PC-3 (cell line): ENCODE measurements around the gene OBP2A. TPM values are rescaled to one million over a fixed set of nuclear protein-coding genes. Genes with fewer than 3 reads are reported as not detected.

Experiments
- ATAC-seq: fragments of 200-7000 bp; cut with Tn5 transposase; 2 replicates; pipeline ENCODE4 v1.9.1; 2020; ENCODE audit warnings: mild to moderate bottlenecking, moderate library complexity
- BruUV-seq: library from RNA; stranded (reverse); fragments of 400-500 nt; replicated peaks from 2 replicates; lab custom pipeline; 2021; lab: Mats Ljungman, UMichigan
- CTCF ChIA-PET: fragments of 300-600 bp; sonication (Branson Sonifier 250); formaldehyde crosslinking; loops from one replicate; lab custom pipeline; 2022; ENCODE audit warnings: antibody characterized with exemption; lab: Charles Lee
- POLR2A ChIA-PET: fragments of 300-600 bp; sonication (Branson Sonifier 250); formaldehyde crosslinking; loops from one replicate; lab custom pipeline; 2022; ENCODE audit warnings: antibody characterized with exemption; ENCODE audit not compliant: unreplicated experiment; lab: Charles Lee
- DNase-seq: peaks from one replicate; pipeline ENCODE4 v3.0.0-alpha.2; 2015
- H2AFZ ChIP-seq: fragments of 300-600 bp; sonication (generic); 2 replicates; pipeline ENCODE4 v1.6.0; 2016; ENCODE audit warnings: antibody characterized with exemption, low read length
- H3F3A ChIP-seq: fragments of 300-600 bp; sonication (generic); one replicate; pipeline ENCODE4 v1.6.0; 2017; ENCODE audit warnings: antibody characterized with exemption, low read length, control low read depth, mild to moderate bottlenecking; ENCODE audit not compliant: unreplicated experiment
- H3K27ac ChIP-seq: fragments of 300-600 bp; sonication (generic); 2 replicates; pipeline ENCODE4 v1.5.1; 2016; ENCODE audit warnings: mild to moderate bottlenecking, low read length
- H3K27me3 ChIP-seq: fragments of 300-600 bp; sonication (generic); 2 replicates; pipeline ENCODE4 v1.6.1; 2016; ENCODE audit warnings: low read length, mixed read lengths
- H3K36me3 ChIP-seq: fragments of 300-600 bp; sonication (generic); 2 replicates; pipeline ENCODE4 v1.6.1; 2016; ENCODE audit warnings: low read depth, mixed run types, low read length, mixed read lengths
- H3K4me1 ChIP-seq: fragments of 300-600 bp; sonication (generic); 2 replicates; pipeline ENCODE4 v1.5.1; 2016; ENCODE audit warnings: low read length; ENCODE audit not compliant: insufficient read depth
- H3K4me2 ChIP-seq: fragments of 300-600 bp; sonication (generic); 2 replicates; pipeline ENCODE4 v1.6.0; 2016; ENCODE audit warnings: low read length
- H3K4me3 ChIP-seq: fragments of 300-600 bp; sonication (generic); 2 replicates; pipeline ENCODE4 v1.5.1; 2016; ENCODE audit warnings: mild to moderate bottlenecking, low read length, mixed read lengths
- H3K79me2 ChIP-seq: fragments of 300-600 bp; sonication (generic); 2 replicates; pipeline ENCODE4 v1.6.1; 2017; ENCODE audit warnings: low read length, mixed read lengths
- H3K9ac ChIP-seq: fragments of 300-600 bp; sonication (generic); 2 replicates; pipeline ENCODE4 v1.6.0; 2016; ENCODE audit warnings: mild to moderate bottlenecking, low read length
- H3K9me2 ChIP-seq: fragments of 300-600 bp; sonication (generic); replicated peaks from 2 replicates; pipeline ENCODE4 v1.6.1; 2016; ENCODE audit warnings: mixed run types, low read length, mixed read lengths
- H3K9me3 ChIP-seq: fragments of 300-600 bp; sonication (generic); 2 replicates; pipeline ENCODE4 v1.6.1; 2016; ENCODE audit warnings: low read length, mixed read lengths
- H4K20me1 ChIP-seq: fragments of 300-600 bp; sonication (generic); 2 replicates; pipeline ENCODE4 v1.6.1; 2016; ENCODE audit warnings: low read length, mixed read lengths
- EZH2 ChIP-seq: fragments of 300-600 bp; sonication (generic); IDR thresholded peaks from one replicate; pipeline ENCODE4 v1.6.1; 2017; ENCODE audit warnings: antibody characterized with exemption, mild to moderate bottlenecking, low read length; ENCODE audit not compliant: unreplicated experiment
- EZH2phosphoT487 ChIP-seq: fragments of 300-600 bp; sonication (generic); IDR thresholded peaks from 2 replicates; pipeline ENCODE4 v1.6.1; 2018; ENCODE audit warnings: mild to moderate bottlenecking, antibody characterized with exemption, low read length, borderline replicate concordance
- intact Hi-C: fragments of 100-400 bp; cut with micrococcal nuclease; formaldehyde crosslinking; loops from 2 replicates; pipeline ENCODE4 v1.9.0; 2023
- total RNA-seq: library from RNA; depleted of rRNA; stranded (reverse); fragments of >200 nt; gene quantifications from 2 replicates; pipeline ENCODE4 v1.2.3, GENCODE V29; 2014
- TF ChIP-seq, protein P1 (sequence below): fragments of 300-600 bp; sonication (generic); conservative IDR thresholded peaks from 2 replicates; pipeline ENCODE4 v1.5.1; 2017; ENCODE audit warnings: antibody characterized with exemption, low read depth, mild to moderate bottlenecking, low read length

The OBP2A gene
- total RNA-seq, 1 experiment from 2014 or later: not detected

DNA sequence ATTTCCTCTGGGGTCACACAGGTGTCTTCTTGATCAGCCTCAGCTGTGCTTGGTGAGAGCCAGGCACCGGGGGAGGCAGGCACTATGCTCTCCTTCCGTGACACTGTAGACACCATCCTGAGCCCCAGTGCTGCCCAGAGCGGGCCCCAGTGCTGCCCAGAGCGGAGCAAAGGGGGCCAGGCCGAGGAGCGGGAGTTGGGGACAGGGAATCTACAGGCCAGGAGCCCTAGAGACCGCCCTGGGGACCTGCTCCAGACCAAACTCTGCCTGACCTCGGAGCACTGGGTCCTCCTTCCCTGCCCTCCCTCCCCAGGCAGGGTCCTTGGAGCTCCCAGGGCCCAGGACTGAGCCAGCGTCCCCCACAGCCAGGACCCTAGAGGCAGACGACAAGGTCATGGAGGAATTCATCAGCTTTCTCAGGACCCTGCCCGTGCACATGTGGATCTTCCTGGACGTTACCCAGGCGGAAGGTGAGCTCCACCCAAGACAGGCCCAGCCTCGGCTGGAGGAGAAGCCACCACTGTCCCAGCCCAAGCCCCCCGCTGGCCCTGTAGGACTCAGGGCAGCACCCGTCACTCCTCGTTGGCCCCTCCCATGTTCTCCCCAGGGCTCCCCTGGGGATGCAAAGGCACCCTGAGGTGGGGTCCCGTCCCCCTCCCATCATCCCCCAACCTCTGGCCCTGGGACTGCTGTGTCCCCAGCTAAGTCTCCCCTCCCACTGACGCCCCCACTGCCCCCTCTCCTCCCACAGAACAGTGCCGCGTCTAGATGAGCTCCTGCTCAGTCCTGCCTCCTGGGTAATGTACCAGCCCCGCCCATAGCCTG is 45.8 kb downstream of the OBP2A start:
- TF ChIP-seq EZH2phosphoT487: no peak
- TF ChIP-seq, protein P1, sequence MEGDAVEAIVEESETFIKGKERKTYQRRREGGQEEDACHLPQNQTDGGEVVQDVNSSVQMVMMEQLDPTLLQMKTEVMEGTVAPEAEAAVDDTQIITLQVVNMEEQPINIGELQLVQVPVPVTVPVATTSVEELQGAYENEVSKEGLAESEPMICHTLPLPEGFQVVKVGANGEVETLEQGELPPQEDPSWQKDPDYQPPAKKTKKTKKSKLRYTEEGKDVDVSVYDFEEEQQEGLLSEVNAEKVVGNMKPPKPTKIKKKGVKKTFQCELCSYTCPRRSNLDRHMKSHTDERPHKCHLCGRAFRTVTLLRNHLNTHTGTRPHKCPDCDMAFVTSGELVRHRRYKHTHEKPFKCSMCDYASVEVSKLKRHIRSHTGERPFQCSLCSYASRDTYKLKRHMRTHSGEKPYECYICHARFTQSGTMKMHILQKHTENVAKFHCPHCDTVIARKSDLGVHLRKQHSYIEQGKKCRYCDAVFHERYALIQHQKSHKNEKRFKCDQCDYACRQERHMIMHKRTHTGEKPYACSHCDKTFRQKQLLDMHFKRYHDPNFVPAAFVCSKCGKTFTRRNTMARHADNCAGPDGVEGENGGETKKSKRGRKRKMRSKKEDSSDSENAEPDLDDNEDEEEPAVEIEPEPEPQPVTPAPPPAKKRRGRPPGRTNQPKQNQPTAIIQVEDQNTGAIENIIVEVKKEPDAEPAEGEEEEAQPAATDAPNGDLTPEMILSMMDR: no peak
- no peaks in the 10 kb centered on the region for H3K36me3 ChIP-seq
- H3K27me3 ChIP-seq: peaks cover 16% of the 10 kb centered on the region; the same call in 1 of the 2 replicates
- no peaks in the 10 kb centered on the region for H3K9me3 ChIP-seq
- DNase-seq (no peak), ATAC-seq (no peak)
- H3K4me2 ChIP-seq: no peak overlapping the region
- intact Hi-C loops: no loop called here
- H3K79me2 ChIP-seq: no peaks in the 10 kb centered on the region
- no peak overlapping the region for H2AFZ ChIP-seq
- H3F3A ChIP-seq: no peaks in the 10 kb centered on the region
- no peaks in the 10 kb centered on the region for H4K20me1 ChIP-seq
- no peak overlapping the region for H3K9ac ChIP-seq
- H3K9me2 ChIP-seq: no peaks in the 10 kb centered on the region
- no TSS peak for BruUV-seq
- H3K4me1 ChIP-seq: no peaks in the 10 kb centered on the region
- H3K27ac ChIP-seq: no peak overlapping the region
- CTCF ChIA-PET: no interaction called here
- no peak overlapping the region for H3K4me3 ChIP-seq
- POLR2A ChIA-PET: no interaction called here

DNA sequence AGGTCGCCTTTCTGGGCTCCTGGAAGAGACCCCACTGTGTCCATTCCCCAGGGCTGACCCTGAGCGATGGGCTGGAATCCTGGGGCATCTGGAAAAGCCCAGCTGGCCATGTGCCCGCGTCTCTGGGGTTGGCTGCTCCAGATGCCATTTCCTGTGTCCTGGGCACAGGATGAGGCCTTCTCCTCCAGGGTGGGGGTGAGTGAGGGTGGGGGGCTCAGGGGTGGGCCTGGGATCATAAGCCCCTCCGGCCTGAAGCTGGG is 46.3 kb downstream of the OBP2A start:
- Histone ChIP-seq H3K9ac (no peak overlapping the region), H3K4me1 (no peaks in the 10 kb centered on the region), H3F3A (no peaks in the 10 kb centered on the region), H2AFZ (no peak overlapping the region), H3K79me2 (no peaks in the 10 kb centered on the region), H3K27ac (no peak overlapping the region), H3K27me3 (peaks cover 21% of the 10 kb centered on the region), H3K9me2 (no peaks in the 10 kb centered on the region), H3K36me3 (no peaks in the 10 kb centered on the region), H3K9me3 (no peaks in the 10 kb centered on the region), H4K20me1 (no peaks in the 10 kb centered on the region), H3K4me3 (no peak overlapping the region), H3K4me2 (no peak overlapping the region)
- DNase-seq (no peak), ATAC-seq (no peak)
- intact Hi-C loops: no loop called here
- ChIA-PET POLR2A (no interaction called here), CTCF (no interaction called here)
- TF ChIP-seq EZH2 (no peak), EZH2phosphoT487 (no peak)
- TF ChIP-seq, protein P1: no peak
- no TSS peak for BruUV-seq

DNA sequence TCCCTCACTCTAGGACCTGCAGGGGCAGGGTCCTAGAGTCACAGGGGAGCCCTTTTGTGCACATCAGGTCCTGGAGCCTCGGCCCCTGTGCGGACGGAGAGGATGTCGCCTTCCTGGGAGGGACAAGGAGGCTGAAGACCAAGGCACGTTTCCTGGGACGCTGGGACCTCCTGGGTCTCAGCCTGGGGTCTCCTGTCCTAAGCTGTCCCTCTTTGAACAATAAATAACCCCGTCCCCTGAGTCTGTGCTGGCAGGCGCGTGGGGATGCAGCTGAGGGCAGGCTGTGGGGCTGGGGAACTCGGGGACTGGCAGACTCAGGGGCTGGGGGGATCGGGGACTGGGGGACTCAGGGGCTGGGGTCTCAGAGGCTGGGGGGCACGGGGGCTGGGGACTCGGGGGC is 46.7 kb downstream of the OBP2A start:
- Histone ChIP-seq H3K36me3 (no peaks in the 10 kb centered on the region), H3K27me3 (peaks cover 25% of the 10 kb centered on the region), H3K27ac (no peak overlapping the region), H3K4me1 (no peaks in the 10 kb centered on the region), H3K9ac (no peak overlapping the region), H3K9me2 (no peaks in the 10 kb centered on the region), H3F3A (no peaks in the 10 kb centered on the region), H3K4me2 (no peak overlapping the region), H3K9me3 (no peaks in the 10 kb centered on the region), H3K79me2 (no peaks in the 10 kb centered on the region), H4K20me1 (no peaks in the 10 kb centered on the region), H2AFZ (no peak overlapping the region), H3K4me3 (no peak overlapping the region)
- TF ChIP-seq EZH2: no peak
- TF ChIP-seq EZH2phosphoT487: no peak
- intact Hi-C loops: no loop called here
- ChIA-PET CTCF (no interaction called here), POLR2A (no interaction called here)
- ATAC-seq (no peak), DNase-seq (no peak)
- BruUV-seq: no TSS peak
